SU-DHL-6 (cell line): ENCODE measurements around the gene ATG101.

Experiments
- EZH2phosphoT487 ChIP-seq: fragments of 200-600 bp; sonication (generic), shearing (Covaris generic); conservative IDR thresholded peaks from 2 replicates; pipeline ENCODE4 v1.6.1; 2018; ENCODE audit warnings: mild to moderate bottlenecking, antibody characterized with exemption, low read length, moderate library complexity, mixed read lengths
- TF ChIP-seq, protein P1 (sequence below): fragments of 200-600 bp; sonication (generic); IDR thresholded peaks from one replicate; pipeline ENCODE4 v1.5.1; 2017; ENCODE audit warnings: antibody characterized with exemption, mild to moderate bottlenecking, low read length, moderate library complexity; ENCODE audit not compliant: insufficient read depth, poor library complexity, severe bottlenecking

DNA sequence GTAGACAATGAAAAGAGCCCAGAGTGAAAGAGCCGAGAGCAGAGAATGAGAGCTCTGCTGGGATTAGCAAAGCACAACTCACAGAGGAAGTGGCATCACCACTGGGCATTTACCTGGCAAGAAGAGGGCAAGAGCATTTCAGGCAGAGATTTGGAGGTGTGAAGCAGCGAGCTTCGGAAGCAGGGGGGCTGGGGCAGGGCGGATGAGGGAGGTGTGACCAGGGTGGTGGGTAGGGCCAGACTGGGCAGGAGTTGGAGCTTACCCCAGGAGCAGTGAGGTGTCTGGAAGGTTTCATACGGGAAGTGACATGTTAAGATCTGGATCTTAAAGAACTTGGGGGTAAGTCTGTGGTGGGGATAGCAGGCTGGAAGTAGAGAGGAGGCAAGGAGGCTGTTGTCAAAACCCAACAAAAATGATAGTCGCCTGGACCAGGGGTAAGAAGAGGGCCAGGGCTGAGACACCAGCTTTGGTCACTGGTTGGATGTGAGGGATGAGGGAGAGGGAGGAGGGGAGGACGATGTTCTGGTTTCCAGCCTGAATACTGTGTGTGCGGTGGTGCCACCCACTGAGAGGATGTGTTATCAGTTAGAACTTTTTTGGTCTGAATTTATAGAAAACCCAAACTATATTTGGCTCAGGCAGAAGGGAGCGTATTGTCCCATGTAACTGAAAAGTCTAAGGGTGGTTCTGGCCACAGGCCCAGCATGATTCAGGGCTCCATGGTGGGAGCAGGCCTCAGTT, 14.9 kb downstream of the ATG101 start:
- TF ChIP-seq, protein P1, sequence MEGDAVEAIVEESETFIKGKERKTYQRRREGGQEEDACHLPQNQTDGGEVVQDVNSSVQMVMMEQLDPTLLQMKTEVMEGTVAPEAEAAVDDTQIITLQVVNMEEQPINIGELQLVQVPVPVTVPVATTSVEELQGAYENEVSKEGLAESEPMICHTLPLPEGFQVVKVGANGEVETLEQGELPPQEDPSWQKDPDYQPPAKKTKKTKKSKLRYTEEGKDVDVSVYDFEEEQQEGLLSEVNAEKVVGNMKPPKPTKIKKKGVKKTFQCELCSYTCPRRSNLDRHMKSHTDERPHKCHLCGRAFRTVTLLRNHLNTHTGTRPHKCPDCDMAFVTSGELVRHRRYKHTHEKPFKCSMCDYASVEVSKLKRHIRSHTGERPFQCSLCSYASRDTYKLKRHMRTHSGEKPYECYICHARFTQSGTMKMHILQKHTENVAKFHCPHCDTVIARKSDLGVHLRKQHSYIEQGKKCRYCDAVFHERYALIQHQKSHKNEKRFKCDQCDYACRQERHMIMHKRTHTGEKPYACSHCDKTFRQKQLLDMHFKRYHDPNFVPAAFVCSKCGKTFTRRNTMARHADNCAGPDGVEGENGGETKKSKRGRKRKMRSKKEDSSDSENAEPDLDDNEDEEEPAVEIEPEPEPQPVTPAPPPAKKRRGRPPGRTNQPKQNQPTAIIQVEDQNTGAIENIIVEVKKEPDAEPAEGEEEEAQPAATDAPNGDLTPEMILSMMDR: no peak
- no peak for TF ChIP-seq EZH2phosphoT487
